ENCODE results near the gene GNPTAB.
"Not testable (repeated sequence)": the region's sequence is repeated elsewhere in the genome, so short reads cannot be mapped to it uniquely, and the experiment has no call there.

The GNPTAB gene

DNA sequence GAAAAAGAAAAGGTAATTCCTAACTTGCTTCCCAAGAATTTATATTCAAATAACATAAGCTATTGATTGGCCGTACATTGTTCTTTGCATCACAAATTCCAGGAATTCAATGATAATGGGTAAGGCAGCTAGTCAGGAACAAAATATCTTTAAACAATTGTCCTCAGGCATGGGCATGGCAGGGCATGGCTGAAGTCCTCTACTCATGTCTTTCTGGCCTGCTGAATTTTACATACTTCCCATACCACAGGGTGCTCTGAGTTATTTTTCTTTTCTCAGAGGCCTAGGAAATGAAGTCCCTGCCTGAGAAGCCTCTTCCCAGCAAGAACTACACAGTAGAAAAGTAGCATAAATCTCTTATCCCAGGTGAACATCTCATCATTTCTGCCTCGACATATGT lies 31.5 kb upstream of the GNPTAB start:
- no peaks in the 10 kb centered on the region for H3K36me3 ChIP-seq (ENCODE audit: control insufficient read depth, insufficient read depth, low read length, severe bottlenecking)
- no peaks in the 10 kb centered on the region for H3K9me3 ChIP-seq (ENCODE audit: control insufficient read depth, low read length)
- peak; percentile 63 for DNase-seq (ENCODE audit: low read depth)
- H3K4me1 ChIP-seq (ENCODE audit: control insufficient read depth, insufficient read depth, low read length), result peaks cover 34% of the 10 kb centered on the region
- no peaks in the 10 kb centered on the region for H3K27me3 ChIP-seq (replicated peaks; ENCODE audit: control insufficient read depth, insufficient read depth, low read length)
- H3K9ac ChIP-seq (ENCODE audit: low read length), result no peak overlapping the region
- no peak overlapping the region for H3K4me3 ChIP-seq (ENCODE audit: low read length)

DNA sequence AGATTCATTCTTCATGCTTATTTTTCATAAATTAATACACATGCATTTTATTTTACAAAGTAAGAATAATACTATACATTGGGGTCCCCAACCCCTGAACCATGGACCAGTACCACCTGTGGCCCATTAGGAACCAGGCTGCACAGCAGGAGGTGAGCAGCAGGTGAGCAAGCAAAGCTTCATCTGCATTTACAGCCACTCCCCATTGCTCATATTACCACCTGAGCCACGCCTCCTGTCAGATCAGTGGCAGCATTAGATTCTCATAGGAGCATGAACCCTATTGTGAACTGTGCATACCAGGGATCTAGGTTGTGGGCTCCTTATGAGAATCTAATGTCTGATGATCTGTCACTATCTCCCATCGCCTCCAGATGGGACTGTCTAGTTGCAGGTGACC lies 30.9 kb upstream of the GNPTAB start:
- peaks cover 39% of the 10 kb centered on the region for H3K4me1 ChIP-seq (ENCODE audit: control insufficient read depth, insufficient read depth, low read length)
- not testable (repeated sequence) for H3K9me3 ChIP-seq (ENCODE audit: control insufficient read depth, low read length); H3K27me3 ChIP-seq (replicated peaks; ENCODE audit: control insufficient read depth, insufficient read depth, low read length); H3K4me3 ChIP-seq (ENCODE audit: low read length); DNase-seq (ENCODE audit: low read depth); H3K36me3 ChIP-seq (ENCODE audit: control insufficient read depth, insufficient read depth, low read length, severe bottlenecking); H3K9ac ChIP-seq (ENCODE audit: low read length)

DNA sequence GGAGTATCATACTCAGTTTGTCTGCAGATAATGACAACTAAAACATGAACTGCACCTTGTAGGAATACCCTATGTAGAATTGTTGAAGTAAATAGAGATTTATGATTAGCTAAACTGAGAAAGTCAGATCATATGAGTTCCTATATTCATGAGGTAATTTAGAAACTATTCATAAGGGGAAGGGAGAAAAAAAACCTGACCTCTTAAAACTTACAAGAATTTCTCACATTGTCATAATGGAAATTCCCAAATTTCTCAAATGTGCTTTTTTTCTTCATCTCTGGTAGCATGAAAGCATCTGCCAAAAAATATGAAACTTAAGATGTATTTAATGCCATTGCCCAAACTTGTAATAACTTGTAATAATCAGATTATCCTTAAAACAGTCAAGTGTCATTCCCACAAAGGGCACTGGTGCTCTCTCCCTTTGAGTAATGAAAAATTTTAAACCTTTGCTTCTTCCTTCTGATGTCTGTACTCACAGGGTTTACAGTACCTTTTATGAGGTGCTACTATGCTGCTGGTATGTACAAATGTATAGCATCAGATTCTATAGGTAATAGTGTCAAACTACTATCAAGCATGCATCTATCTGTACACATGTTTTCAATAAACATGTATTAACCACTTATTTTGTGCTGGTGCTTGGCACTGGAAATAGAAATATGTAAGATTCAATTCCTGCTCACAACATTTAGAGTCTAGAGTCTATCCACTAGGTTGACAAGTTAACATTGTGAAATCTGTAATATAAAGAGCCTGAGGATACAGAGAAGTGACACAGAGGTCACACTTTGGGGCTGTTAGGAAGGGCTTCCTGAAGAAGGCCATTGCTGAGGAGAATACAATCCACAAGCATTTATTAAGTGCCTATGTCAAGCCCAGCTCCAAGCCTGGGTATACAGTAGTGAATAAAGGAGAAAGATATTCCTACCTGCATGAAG lies 29.2 kb upstream of the GNPTAB start:
- peak; percentile 64 for DNase-seq (ENCODE audit: low read depth)
- Histone ChIP-seq H3K27me3 (replicated peaks; ENCODE audit: control insufficient read depth, insufficient read depth, low read length) (no peaks in the 10 kb centered on the region), H3K4me3 (ENCODE audit: low read length) (no peak overlapping the region), H3K36me3 (ENCODE audit: control insufficient read depth, insufficient read depth, low read length, severe bottlenecking) (no peaks in the 10 kb centered on the region), H3K9me3 (ENCODE audit: control insufficient read depth, low read length) (no peaks in the 10 kb centered on the region), H3K9ac (ENCODE audit: low read length) (no peak overlapping the region), H3K4me1 (ENCODE audit: control insufficient read depth, insufficient read depth, low read length) (peaks cover 54% of the 10 kb centered on the region)

DNA sequence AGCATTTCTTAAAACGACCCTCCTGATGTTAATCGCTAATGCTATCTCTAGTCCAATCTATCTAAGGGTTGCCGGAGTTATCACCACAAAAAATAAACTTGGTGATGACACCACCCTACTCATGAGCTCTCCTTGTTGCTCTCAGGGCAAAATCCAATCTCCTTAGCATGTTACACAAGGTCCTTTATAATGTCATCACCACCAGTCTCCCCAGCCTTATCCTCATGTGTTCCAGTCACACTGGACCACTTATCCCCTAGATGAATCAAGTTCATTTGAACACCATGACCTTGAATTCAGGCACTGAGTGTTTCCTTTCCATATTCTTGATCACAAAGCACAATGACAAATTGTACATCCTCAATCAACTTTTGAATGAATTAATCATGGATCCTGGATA lies 27.6 kb upstream of the GNPTAB start:
- no peak overlapping the region for H3K4me3 ChIP-seq (ENCODE audit: low read length)
- no peaks in the 10 kb centered on the region for H3K36me3 ChIP-seq (ENCODE audit: control insufficient read depth, insufficient read depth, low read length, severe bottlenecking)
- H3K27me3 ChIP-seq (replicated peaks; ENCODE audit: control insufficient read depth, insufficient read depth, low read length), result no peaks in the 10 kb centered on the region
- DNase-seq (ENCODE audit: low read depth), result no peak
- H3K9ac ChIP-seq (ENCODE audit: low read length), result no peak overlapping the region
- no peaks in the 10 kb centered on the region for H3K9me3 ChIP-seq (ENCODE audit: control insufficient read depth, low read length)
- H3K4me1 ChIP-seq (ENCODE audit: control insufficient read depth, insufficient read depth, low read length), result peaks cover 56% of the 10 kb centered on the region

DNA sequence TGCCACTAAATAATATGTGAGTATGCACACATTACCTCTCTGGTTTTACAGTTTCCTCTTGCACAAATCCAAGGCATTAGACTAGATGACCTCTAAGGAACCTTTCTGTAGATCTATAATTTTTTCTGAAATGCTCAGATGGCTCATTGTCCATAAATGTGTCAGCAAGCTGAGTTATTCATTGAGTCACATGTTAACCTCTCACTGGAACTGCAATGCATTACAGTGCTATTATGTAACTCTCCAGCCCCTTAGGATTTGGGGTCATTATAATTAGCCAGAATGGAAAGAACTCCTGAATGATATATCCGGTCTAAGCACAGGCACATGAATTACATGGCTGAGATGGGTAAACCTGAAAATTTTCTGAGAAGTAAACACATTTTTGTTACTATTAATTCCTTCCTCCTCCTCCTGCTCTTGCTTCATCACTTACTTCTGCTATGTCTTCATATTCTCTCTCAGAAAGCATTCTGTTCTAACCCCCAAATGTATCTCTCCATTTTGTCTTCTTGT lies 26.3 kb upstream of the GNPTAB start:
- peaks cover 56% of the 10 kb centered on the region for H3K4me1 ChIP-seq (ENCODE audit: control insufficient read depth, insufficient read depth, low read length)
- no peaks in the 10 kb centered on the region for H3K36me3 ChIP-seq (ENCODE audit: control insufficient read depth, insufficient read depth, low read length, severe bottlenecking)
- no peaks in the 10 kb centered on the region for H3K9me3 ChIP-seq (ENCODE audit: control insufficient read depth, low read length)
- H3K27me3 ChIP-seq (replicated peaks; ENCODE audit: control insufficient read depth, insufficient read depth, low read length), result no peaks in the 10 kb centered on the region
- H3K4me3 ChIP-seq (ENCODE audit: low read length), result no peak overlapping the region
- H3K9ac ChIP-seq (ENCODE audit: low read length), result peak overlapping the region; percentile 24
- peak; percentile 65 for DNase-seq (ENCODE audit: low read depth)

DNA sequence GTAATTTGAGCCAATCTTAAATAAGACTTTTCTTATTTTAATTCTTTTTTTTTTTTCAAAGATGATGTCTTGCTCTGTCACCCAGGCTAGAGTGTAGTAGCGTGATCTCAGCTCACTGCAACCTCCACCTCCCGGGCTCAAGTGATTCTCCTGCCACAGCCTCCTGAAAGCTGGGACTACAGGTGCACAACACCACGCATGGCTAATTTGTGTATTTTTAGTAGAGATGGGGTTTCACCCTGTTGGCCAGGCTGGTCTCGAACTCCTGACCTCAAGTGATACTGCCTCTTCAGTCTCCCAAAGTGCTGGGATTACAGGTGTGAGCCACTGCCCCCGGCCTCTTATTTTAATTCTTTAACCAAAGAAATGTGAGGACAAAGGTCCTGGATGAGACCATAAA lies 25.9 kb upstream of the GNPTAB start:
- not testable (repeated sequence) for H3K9ac ChIP-seq (ENCODE audit: low read length); H3K4me3 ChIP-seq (ENCODE audit: low read length); H3K36me3 ChIP-seq (ENCODE audit: control insufficient read depth, insufficient read depth, low read length, severe bottlenecking); H3K27me3 ChIP-seq (replicated peaks; ENCODE audit: control insufficient read depth, insufficient read depth, low read length); H3K9me3 ChIP-seq (ENCODE audit: control insufficient read depth, low read length); DNase-seq (ENCODE audit: low read depth)
- peaks cover 56% of the 10 kb centered on the region for H3K4me1 ChIP-seq (ENCODE audit: control insufficient read depth, insufficient read depth, low read length)

DNA sequence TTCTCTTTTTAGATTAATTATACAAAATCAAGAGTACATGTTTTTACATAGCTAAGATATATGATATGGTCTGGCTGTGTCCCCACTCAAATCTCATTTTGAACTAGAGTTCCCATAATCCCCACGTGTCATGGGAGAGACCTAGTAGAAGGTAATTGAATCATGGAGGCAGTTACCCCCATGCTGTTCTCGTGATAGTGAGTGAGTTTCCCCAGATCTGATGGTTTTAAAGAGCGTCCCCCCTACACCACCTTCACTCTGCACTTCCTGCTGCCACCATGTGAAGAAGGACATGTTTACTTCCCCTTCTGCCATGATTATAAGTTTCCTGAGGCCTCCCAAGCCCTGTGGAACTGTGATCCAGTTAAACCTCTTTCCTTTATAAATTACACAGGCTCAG lies 25.2 kb upstream of the GNPTAB start:
- peaks cover 55% of the 10 kb centered on the region for H3K4me1 ChIP-seq (ENCODE audit: control insufficient read depth, insufficient read depth, low read length)
- H3K9ac ChIP-seq (ENCODE audit: low read length), result no peak overlapping the region

DNA sequence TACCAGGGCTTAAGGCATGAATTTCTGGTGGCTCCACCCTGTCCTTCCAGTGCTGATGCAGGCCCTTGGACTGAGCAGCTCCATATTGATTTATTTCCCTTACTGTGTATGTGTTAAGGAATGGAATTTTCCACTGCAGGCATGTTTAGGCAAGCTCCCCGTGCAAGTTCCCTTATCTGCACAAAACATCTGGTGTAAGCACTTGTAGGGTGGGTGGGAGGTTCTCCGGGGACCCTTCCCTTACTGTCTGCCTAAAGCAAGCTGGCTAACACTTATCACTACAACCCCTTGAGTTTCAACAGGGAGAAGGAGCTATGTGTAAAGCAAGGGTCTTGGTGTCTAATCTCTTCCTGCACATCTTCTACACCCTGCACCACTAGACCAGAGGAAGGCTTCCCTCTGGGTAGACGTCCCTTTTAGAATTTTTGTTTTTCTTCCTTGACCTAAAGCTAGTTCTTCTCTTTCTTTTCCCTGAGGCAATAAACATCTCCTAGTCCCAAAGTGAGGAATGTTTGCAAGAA lies 24.7 kb upstream of the GNPTAB start:
- Histone ChIP-seq H3K4me3 (ENCODE audit: low read length) (no peak overlapping the region), H3K27me3 (replicated peaks; ENCODE audit: control insufficient read depth, insufficient read depth, low read length) (no peaks in the 10 kb centered on the region), H3K9ac (ENCODE audit: low read length) (no peak overlapping the region), H3K36me3 (ENCODE audit: control insufficient read depth, insufficient read depth, low read length, severe bottlenecking) (no peaks in the 10 kb centered on the region), H3K9me3 (ENCODE audit: control insufficient read depth, low read length) (no peaks in the 10 kb centered on the region), H3K4me1 (ENCODE audit: control insufficient read depth, insufficient read depth, low read length) (peaks cover 50% of the 10 kb centered on the region)
- DNase-seq (ENCODE audit: low read depth), result peak; percentile 62

More for the DNA sequence above, 25.2 kb upstream of the GNPTAB start:
- H3K36me3 ChIP-seq (ENCODE audit: control insufficient read depth, insufficient read depth, low read length, severe bottlenecking), result no peaks in the 10 kb centered on the region
- no peak overlapping the region for H3K4me3 ChIP-seq (ENCODE audit: low read length)
- H3K9me3 ChIP-seq (ENCODE audit: control insufficient read depth, low read length), result no peaks in the 10 kb centered on the region
- no peak for DNase-seq (ENCODE audit: low read depth)
- no peaks in the 10 kb centered on the region for H3K27me3 ChIP-seq (replicated peaks; ENCODE audit: control insufficient read depth, insufficient read depth, low read length)

DNA sequence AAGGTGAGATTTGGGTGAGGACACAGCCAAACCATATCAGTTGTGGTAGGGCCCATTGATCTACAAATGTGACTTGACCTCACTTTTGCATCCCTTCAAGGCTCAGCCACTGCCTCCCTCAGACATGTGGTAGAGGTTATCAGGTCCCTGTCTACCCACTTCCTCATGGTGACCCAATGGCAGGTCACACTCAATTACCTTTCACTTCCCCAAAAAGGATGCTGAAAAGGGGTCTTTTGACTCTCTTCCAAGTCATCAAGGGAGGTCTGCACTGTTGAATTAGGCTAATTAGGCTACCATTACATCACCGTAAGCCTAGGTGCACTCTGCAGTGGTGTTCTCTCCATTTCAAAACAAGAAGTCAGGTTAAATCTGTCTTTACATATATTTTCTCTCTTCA lies 24.0 kb upstream of the GNPTAB start:
- no peaks in the 10 kb centered on the region for H3K27me3 ChIP-seq (replicated peaks; ENCODE audit: control insufficient read depth, insufficient read depth, low read length)
- H3K36me3 ChIP-seq (ENCODE audit: control insufficient read depth, insufficient read depth, low read length, severe bottlenecking), result no peaks in the 10 kb centered on the region
- no peak for DNase-seq (ENCODE audit: low read depth)
- H3K9ac ChIP-seq (ENCODE audit: low read length), result no peak overlapping the region
- no peak overlapping the region for H3K4me3 ChIP-seq (ENCODE audit: low read length)
- peaks cover 43% of the 10 kb centered on the region for H3K4me1 ChIP-seq (ENCODE audit: control insufficient read depth, insufficient read depth, low read length)
- H3K9me3 ChIP-seq (ENCODE audit: control insufficient read depth, low read length), result no peaks in the 10 kb centered on the region

DNA sequence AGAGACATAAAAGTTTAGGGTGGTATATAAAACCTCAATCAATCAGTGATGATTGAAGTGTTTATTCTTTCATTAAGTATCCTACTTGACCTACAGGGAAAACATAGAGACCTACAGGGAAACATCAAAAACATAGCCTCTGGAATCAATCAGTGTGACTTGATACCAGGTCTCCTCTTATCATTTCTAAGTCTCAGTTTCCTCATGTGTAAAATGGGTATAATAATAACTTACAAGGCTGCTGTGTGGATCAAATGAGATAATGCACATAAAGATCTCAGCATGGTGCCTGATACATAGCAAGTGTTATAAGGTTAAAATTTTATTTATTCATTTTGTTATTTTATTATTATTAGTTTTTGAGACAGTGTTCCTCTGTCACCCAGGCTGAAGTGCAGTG lies 22.2 kb upstream of the GNPTAB start:
- no peak overlapping the region for H3K4me3 ChIP-seq (ENCODE audit: low read length)
- H3K4me1 ChIP-seq (ENCODE audit: control insufficient read depth, insufficient read depth, low read length), result peaks cover 30% of the 10 kb centered on the region
- no peaks in the 10 kb centered on the region for H3K36me3 ChIP-seq (ENCODE audit: control insufficient read depth, insufficient read depth, low read length, severe bottlenecking)
- H3K9me3 ChIP-seq (ENCODE audit: control insufficient read depth, low read length), result no peaks in the 10 kb centered on the region
- no peaks in the 10 kb centered on the region for H3K27me3 ChIP-seq (replicated peaks; ENCODE audit: control insufficient read depth, insufficient read depth, low read length)
- no peak for DNase-seq (ENCODE audit: low read depth)
- H3K9ac ChIP-seq (ENCODE audit: low read length), result no peak overlapping the region

DNA sequence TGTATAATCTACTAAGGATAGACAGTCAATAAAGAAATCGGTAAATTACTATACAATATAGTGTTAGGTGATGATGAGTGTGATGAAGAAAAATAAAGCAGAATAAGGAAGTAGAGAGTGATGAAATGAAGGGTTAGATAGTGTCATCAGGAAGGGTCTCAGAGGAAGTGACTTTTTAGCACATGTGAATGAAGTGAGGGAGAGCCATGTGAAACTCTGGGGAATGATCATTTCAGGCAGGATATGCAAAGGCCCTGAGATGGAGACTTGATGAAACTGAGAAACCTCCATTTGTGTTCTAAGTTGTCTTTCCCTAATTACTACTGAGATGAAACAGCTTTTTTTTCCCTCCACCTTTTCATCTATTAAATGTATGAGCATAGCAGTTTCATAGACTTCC lies 19.4 kb upstream of the GNPTAB start:
- H3K4me1 ChIP-seq (ENCODE audit: control insufficient read depth, insufficient read depth, low read length), result peaks cover 5% of the 10 kb centered on the region
- H3K9me3 ChIP-seq (ENCODE audit: control insufficient read depth, low read length), result no peaks in the 10 kb centered on the region
- no peak overlapping the region for H3K9ac ChIP-seq (ENCODE audit: low read length)
- no peaks in the 10 kb centered on the region for H3K27me3 ChIP-seq (replicated peaks; ENCODE audit: control insufficient read depth, insufficient read depth, low read length)
- H3K4me3 ChIP-seq (ENCODE audit: low read length), result no peak overlapping the region
- DNase-seq (ENCODE audit: low read depth), result no peak
- H3K36me3 ChIP-seq (ENCODE audit: control insufficient read depth, insufficient read depth, low read length, severe bottlenecking), result no peaks in the 10 kb centered on the region

Data from adipocyte (in vitro differentiated cells).